GM21423 (cell line): ENCODE data around the gene HBS1L.

ENCODE experiments used
- ATAC-seq: cut with Tn5 transposase; IDR thresholded peaks from one replicate; pipeline ENCODE4 v1.9.1; 2021; ENCODE audit warnings: mild to moderate bottlenecking, moderate library complexity; ENCODE audit not compliant: unreplicated experiment

Gene HBS1L

DNA sequence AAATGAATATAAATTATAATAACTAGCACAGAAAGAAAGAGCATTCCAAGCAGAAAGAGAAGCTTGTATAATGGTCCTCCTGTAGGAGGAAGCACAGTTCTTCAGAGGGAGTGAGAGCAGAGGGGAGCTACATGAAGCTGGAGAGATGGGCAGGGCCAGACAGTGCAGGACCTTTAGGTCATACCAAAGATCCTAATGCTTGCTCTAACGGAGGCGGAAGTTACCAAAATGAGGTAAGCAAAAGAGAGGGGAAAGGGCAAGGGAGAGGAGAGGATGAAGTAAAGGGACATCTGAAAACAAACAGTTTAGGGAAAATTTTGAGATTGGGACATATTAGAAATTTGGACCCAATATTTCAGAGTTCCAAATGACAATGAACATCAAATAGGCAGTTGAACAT, 50.2 kb downstream of the HBS1L start:
- no peak for ATAC-seq

DNA sequence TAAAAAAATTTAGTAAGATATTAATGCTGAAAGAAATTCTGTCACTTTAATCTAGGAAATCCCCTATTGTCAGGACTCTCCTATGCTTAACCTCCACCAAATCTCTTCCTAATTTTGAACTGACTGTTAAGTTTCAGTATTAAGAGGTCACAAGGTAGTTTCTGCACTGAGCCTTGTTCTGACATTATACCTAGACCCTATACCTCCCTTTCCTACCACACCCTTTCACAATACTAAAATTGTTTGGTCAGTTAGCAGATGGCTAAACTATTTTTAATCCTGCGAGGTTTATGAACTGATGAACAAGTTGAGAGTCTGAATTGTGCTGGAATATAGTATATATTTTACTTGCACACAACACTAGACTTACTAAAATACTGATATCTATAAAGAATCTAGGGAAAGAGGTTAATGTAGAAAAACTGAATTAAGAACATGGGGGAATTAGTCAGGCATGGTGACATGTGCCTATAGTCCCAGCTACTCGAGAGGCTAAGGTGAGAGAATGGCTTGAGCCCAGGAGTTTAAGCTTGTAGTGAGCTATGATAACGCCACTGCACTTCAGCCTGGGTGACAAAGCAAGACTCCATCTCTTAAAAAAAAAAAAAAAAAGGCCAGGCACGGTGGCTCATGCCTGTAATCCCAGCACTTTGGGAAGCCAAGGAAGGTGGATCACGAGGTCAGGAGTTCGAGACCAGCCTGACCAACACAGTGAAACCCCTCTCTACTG, 51.5 kb downstream of the HBS1L start:
- peak; percentile 96 for ATAC-seq

GRCh38 chr6:135002229-135002844, 52.3 kb downstream of the HBS1L start:
- ATAC-seq: no peak

GRCh38 chr6:134999107-134999506, 55.5 kb downstream of the HBS1L start:
- ATAC-seq: no peak

GRCh38 chr6:134997133-134997995, 57.3 kb downstream of the HBS1L start:
- ATAC-seq: no peak

GRCh38 chr6:134995536-134995935, 59.1 kb downstream of the HBS1L start:
- no peak for ATAC-seq

DNA sequence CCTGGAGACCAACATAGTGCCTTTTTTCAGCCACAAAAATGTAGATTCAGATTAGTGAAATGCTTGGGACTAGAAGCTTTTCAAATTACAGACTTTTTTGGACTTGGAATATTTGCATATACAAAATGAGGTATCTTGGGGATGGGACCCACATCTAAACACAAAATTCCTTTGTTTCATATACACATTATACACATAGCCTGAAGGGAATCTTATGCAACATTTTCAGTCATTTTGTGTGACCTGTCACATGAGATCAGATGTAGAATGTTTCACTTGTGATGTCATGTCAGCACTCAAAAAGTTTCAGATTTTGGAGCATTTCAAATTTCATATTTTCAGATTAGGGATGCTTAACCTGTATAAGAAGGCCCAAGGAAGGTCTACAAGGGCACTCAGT, 60.2 kb downstream of the HBS1L start:
- ATAC-seq: no peak

DNA sequence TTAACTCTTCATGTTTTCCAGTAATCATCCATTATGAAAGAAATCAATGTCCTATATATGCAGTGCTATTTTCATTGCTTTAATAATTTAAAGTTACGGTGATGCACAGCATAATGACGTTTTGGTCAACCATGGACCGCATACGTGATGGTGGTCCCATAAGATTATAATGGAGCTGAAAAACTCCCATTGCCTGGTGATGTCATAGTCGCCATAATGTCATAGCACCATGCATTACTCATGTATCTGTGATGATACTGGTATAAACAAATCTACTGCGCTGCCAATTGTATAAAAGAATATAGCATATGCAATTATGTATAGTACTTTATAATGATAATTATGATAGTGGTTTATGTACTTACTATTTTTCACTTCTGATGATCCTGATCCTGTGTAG, 62.5 kb downstream of the HBS1L start:
- ATAC-seq: no peak

DNA sequence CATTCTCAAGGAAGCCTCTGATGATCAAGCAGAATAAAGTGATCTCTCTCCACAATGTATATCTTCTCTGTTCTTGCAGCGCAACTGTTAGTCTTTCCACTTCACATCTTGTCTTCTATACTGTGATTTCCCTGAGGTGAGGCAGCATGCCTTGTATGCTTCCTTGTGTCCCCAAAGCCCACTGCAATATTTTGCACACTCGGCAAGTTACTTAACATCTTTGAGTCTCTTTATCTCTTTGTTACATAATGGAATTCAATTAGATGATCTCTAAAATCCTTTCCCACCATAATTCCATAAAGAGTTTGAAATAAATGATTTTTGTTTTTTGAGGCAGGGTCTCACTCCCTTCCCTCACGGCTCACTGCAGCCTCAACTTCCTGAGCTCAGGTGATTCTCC, 64.4 kb downstream of the HBS1L start:
- ATAC-seq: no peak

GRCh38 chr6:134984821-134985220, 69.8 kb downstream of the HBS1L start:
- ATAC-seq: no peak

- no peak for ATAC-seq
These were observed 70.8 kb downstream of the HBS1L start for GRCh38 chr6:134983823-134984222.

- no peak for ATAC-seq
These were observed 72.5 kb downstream of the HBS1L start for GRCh38 chr6:134982161-134982560.

DNA sequence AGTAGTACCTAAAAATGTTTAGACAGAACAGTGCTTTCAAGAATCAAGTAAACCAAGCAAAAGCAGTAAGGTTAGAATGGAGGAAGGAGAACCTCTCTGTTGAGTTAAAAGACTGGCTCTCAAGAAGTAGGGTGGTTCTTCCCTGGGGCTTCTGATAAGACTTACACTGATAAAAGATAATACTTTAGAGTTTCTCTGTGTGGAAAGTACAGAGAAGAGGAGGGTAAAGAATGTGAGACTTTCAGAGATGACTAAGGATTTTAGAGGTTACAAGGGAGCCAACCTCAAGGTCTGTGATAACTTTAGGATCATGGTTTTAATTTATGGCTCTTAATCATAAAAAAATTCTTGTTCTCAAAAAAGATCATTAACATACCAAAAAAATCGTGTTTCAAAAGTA, 73.8 kb downstream of the HBS1L start:
- ATAC-seq: no peak

- ATAC-seq: peak; percentile 72
These were observed 75.5 kb downstream of the HBS1L start for GRCh38 chr6:134979142-134979541.

DNA sequence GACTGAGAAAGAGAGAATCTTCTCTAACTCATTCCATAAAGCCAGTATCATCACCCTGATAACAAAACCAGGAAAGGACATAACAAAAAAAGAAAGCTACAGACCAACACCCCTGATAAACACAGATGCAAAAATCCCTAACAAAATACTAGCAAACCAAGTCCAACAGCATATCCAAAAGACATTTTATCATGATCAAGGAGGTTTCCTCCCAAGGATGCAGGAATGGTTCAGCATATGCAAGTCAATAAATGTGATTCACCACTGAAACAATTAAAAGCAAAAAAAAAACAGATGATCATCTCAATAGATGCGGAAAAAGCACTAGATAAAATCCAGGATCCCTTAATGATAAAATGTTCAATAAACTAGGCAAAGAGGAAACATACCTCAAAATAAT, 80.3 kb downstream of the HBS1L start:
- ATAC-seq: no peak

- no peak for ATAC-seq
These were observed 86.9 kb downstream of the HBS1L start for GRCh38 chr6:134967711-134968110.

DNA sequence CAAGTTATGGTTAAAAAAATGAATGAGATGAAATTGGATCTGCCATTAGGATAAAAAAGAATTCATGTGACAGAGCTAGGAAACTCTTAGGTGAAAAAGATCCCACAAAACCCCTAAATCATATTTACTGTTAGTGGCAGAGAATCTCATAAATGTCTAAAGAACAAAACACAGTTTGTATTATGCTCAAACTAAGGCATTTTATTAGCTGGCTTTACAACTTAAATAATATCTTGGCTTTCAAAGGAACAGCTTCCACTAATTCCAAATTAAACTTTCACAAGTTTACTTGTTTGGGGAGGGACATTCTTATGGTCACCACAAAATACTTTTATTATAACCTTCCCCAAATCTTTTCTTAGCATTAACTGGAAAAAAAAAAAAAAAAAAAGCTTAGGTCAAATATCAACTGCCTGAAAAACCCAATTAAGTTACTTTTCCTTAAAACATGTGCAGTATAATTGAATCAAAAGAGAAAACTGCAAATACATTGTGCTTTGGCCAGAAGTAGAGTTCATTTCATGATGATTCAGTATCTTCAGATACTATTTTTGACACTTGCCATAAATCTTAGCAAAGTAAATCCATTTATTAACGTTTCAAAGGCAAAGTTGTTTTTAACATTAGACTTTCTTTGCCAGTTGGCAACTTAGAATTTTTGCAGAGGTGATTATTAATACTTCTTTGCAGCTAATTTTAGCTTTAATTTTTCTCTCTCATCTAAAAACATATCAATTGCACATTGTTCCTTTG, 90.0 kb downstream of the HBS1L start:
- ATAC-seq: no peak

DNA sequence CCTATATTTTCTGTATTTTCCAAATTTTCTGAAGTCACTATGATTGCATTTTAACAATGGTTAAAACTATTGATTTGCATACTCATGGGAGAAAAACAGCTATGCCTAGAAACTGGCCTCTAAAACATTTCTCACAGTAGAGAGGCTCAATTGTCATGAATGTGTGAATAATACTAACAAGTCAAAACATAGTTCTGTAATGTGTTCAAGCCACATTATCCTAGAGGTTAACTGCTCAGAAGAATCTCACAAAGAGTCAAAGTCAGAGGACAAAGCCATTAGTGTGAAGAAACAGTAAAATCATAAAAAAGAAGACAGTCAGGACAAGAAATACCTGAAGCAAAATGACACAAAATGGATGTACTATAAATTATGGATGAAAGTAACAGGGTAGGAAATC, 92.2 kb downstream of the HBS1L start:
- no peak for ATAC-seq

DNA sequence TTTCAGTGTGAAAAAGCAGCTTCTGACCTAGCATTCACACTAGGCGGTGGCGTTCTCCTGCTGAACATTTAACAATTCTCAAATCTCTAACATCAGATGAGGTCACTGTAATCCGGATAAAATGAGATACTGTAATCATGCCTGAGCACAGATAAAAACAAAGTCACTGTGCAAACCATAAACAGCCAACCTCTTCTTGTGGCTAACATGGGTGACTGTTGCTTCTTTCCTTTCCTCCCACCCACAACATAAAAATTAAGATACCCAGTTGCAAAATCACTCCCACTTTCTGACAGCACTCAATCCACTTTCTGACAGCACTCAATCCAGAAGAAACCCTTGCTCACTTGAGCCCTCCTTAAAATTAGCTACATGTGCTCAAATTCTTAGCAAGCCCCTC, 93.3 kb downstream of the HBS1L start:
- no peak for ATAC-seq

- no peak for ATAC-seq
These were observed 95.0 kb downstream of the HBS1L start for GRCh38 chr6:134959603-134960002.

- ATAC-seq: no peak
These were observed 97.9 kb downstream of the HBS1L start for GRCh38 chr6:134956676-134957075.
